AG09309 (cell line): ENCODE data around the gene APOO.

Experiments used
- DNase-seq: peaks from one replicate; pipeline ENCODE4 v3.0.0-alpha.2; 2010; ENCODE audit warnings: low read depth
- H3K4me3 ChIP-seq: 2 replicates; pipeline ENCODE4 v1.5.1; 2011; ENCODE audit warnings: mild to moderate bottlenecking, low read depth, low read length, moderate library complexity; ENCODE audit not compliant: control insufficient read depth
- CTCF ChIP-seq: IDR thresholded peaks from 2 replicates; pipeline ENCODE4 v1.5.1; 2011; ENCODE audit warnings: mild to moderate bottlenecking, low read depth, low read length, inconsistent platforms; ENCODE audit not compliant: insufficient read depth, control insufficient read depth; ENCODE audit errors: missing control alignments

Gene APOO

GRCh38 chrX:23816179-23816578 is 91.6 kb downstream of the APOO start:
- TF ChIP-seq CTCF: no peak
- H3K4me3 ChIP-seq: no peak overlapping the region
- DNase-seq: no peak

- no peak for TF ChIP-seq CTCF
- DNase-seq: no peak
These were observed 92.4 kb downstream of the APOO start for GRCh38 chrX:23815376-23815775.

GRCh38 chrX:23813808-23814207 is 93.9 kb downstream of the APOO start:
- TF ChIP-seq CTCF: no peak
- DNase-seq: no peak
- H3K4me3 ChIP-seq: no peak overlapping the region

More at GRCh38 chrX:23815376-23815775, 92.4 kb downstream of the APOO start:
- no peak overlapping the region for H3K4me3 ChIP-seq

- H3K4me3 ChIP-seq: no peak overlapping the region
- no peak for TF ChIP-seq CTCF
- DNase-seq: no peak
These were observed 96.1 kb downstream of the APOO start for GRCh38 chrX:23811656-23812055.

- no peak overlapping the region for H3K4me3 ChIP-seq
- no peak for DNase-seq
- no peak for TF ChIP-seq CTCF
These were observed 96.6 kb downstream of the APOO start for GRCh38 chrX:23811108-23811651.

GRCh38 chrX:23810279-23810678 is 97.5 kb downstream of the APOO start:
- no peak for TF ChIP-seq CTCF
- no peak overlapping the region for H3K4me3 ChIP-seq
- DNase-seq: no peak

GRCh38 chrX:23805389-23805788 is 102.3 kb downstream of the APOO start:
- H3K4me3 ChIP-seq: no peak overlapping the region
- no peak for TF ChIP-seq CTCF
- DNase-seq: no peak
